PC-3 (cell line): ENCODE data around the gene PRKAR2B. TPM values are rescaled to one million over a fixed set of nuclear protein-coding genes. Genes with fewer than 3 reads are reported as not detected.
A peak's percentile ranks its signal among the peaks of the same experiment; 100 is the strongest.

Source experiments
- ATAC-seq: fragments of 200-7000 bp; cut with Tn5 transposase; 2 replicates; pipeline ENCODE4 v1.9.1; 2020; ENCODE audit warnings: mild to moderate bottlenecking, moderate library complexity
- BruUV-seq: library from RNA; stranded (reverse); fragments of 400-500 nt; replicated peaks from 2 replicates; lab custom pipeline; 2021; lab: Mats Ljungman, UMichigan
- CTCF ChIA-PET: fragments of 300-600 bp; sonication (Branson Sonifier 250); formaldehyde crosslinking; loops from one replicate; lab custom pipeline; 2022; ENCODE audit warnings: antibody characterized with exemption; lab: Charles Lee
- POLR2A ChIA-PET: fragments of 300-600 bp; sonication (Branson Sonifier 250); formaldehyde crosslinking; loops from one replicate; lab custom pipeline; 2022; ENCODE audit warnings: antibody characterized with exemption; ENCODE audit not compliant: unreplicated experiment; lab: Charles Lee
- DNase-seq: peaks from one replicate; pipeline ENCODE4 v3.0.0-alpha.2; 2015
- H2AFZ ChIP-seq: fragments of 300-600 bp; sonication (generic); 2 replicates; pipeline ENCODE4 v1.6.0; 2016; ENCODE audit warnings: antibody characterized with exemption, low read length
- H3F3A ChIP-seq: fragments of 300-600 bp; sonication (generic); one replicate; pipeline ENCODE4 v1.6.0; 2017; ENCODE audit warnings: antibody characterized with exemption, low read length, control low read depth, mild to moderate bottlenecking; ENCODE audit not compliant: unreplicated experiment
- H3K27ac ChIP-seq: fragments of 300-600 bp; sonication (generic); 2 replicates; pipeline ENCODE4 v1.5.1; 2016; ENCODE audit warnings: mild to moderate bottlenecking, low read length
- H3K27me3 ChIP-seq: fragments of 300-600 bp; sonication (generic); 2 replicates; pipeline ENCODE4 v1.6.1; 2016; ENCODE audit warnings: low read length, mixed read lengths
- H3K36me3 ChIP-seq: fragments of 300-600 bp; sonication (generic); 2 replicates; pipeline ENCODE4 v1.6.1; 2016; ENCODE audit warnings: low read depth, mixed run types, low read length, mixed read lengths
- H3K4me1 ChIP-seq: fragments of 300-600 bp; sonication (generic); 2 replicates; pipeline ENCODE4 v1.5.1; 2016; ENCODE audit warnings: low read length; ENCODE audit not compliant: insufficient read depth
- H3K4me2 ChIP-seq: fragments of 300-600 bp; sonication (generic); 2 replicates; pipeline ENCODE4 v1.6.0; 2016; ENCODE audit warnings: low read length
- H3K4me3 ChIP-seq: fragments of 300-600 bp; sonication (generic); 2 replicates; pipeline ENCODE4 v1.5.1; 2016; ENCODE audit warnings: mild to moderate bottlenecking, low read length, mixed read lengths
- H3K79me2 ChIP-seq: fragments of 300-600 bp; sonication (generic); 2 replicates; pipeline ENCODE4 v1.6.1; 2017; ENCODE audit warnings: low read length, mixed read lengths
- H3K9ac ChIP-seq: fragments of 300-600 bp; sonication (generic); 2 replicates; pipeline ENCODE4 v1.6.0; 2016; ENCODE audit warnings: mild to moderate bottlenecking, low read length
- H3K9me2 ChIP-seq: fragments of 300-600 bp; sonication (generic); replicated peaks from 2 replicates; pipeline ENCODE4 v1.6.1; 2016; ENCODE audit warnings: mixed run types, low read length, mixed read lengths
- H3K9me3 ChIP-seq: fragments of 300-600 bp; sonication (generic); 2 replicates; pipeline ENCODE4 v1.6.1; 2016; ENCODE audit warnings: low read length, mixed read lengths
- H4K20me1 ChIP-seq: fragments of 300-600 bp; sonication (generic); 2 replicates; pipeline ENCODE4 v1.6.1; 2016; ENCODE audit warnings: low read length, mixed read lengths
- EZH2 ChIP-seq: fragments of 300-600 bp; sonication (generic); IDR thresholded peaks from one replicate; pipeline ENCODE4 v1.6.1; 2017; ENCODE audit warnings: antibody characterized with exemption, mild to moderate bottlenecking, low read length; ENCODE audit not compliant: unreplicated experiment
- EZH2phosphoT487 ChIP-seq: fragments of 300-600 bp; sonication (generic); IDR thresholded peaks from 2 replicates; pipeline ENCODE4 v1.6.1; 2018; ENCODE audit warnings: mild to moderate bottlenecking, antibody characterized with exemption, low read length, borderline replicate concordance
- intact Hi-C: fragments of 100-400 bp; cut with micrococcal nuclease; formaldehyde crosslinking; loops from 2 replicates; pipeline ENCODE4 v1.9.0; 2023
- total RNA-seq: library from RNA; depleted of rRNA; stranded (reverse); fragments of >200 nt; gene quantifications from 2 replicates; pipeline ENCODE4 v1.2.3, GENCODE V29; 2014
- TF ChIP-seq, protein P1 (sequence below): fragments of 300-600 bp; sonication (generic); conservative IDR thresholded peaks from 2 replicates; pipeline ENCODE4 v1.5.1; 2017; ENCODE audit warnings: antibody characterized with exemption, low read depth, mild to moderate bottlenecking, low read length

Gene PRKAR2B
- total RNA-seq, 1 experiment from 2014 or later, result 0.29 TPM

DNA sequence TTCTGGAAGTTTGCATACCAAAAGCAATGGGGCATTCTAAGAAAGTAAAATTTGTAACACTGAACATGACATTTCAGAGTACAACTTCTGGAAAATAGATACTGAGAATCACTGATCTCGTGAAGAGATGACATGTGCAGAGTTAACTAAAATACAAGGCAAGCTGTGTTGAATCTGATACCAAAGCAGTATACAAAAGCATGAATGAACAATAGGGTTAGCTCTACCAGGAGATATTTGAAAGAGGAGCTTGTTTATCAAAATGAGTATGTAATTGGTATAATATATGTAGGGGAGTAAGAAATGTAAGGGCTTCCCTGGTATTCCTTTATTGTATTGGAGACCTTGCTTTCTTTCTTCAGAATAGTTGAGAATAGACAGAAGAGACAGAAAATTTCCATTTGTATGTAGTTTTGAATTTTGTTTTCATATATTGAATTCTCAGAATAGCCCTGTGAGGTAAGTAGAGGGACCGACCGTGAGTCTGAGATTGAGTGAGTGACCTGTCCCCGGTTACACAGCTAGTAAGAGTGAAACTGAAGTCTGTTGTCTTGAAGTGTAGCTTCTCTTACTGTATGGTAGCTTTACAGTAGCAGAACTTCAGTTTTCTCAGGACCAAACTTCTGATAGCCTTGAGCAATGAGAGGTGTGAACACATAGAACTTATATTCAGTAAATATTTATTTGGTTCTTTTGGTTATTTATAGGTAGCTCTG is 129.3 kb downstream of the PRKAR2B start:
- Histone ChIP-seq H3K4me1 (peaks cover 9% of the 10 kb centered on the region; the same call in 1 of the 2 replicates), H3K9me2 (no peaks in the 10 kb centered on the region), H4K20me1 (peaks cover 16% of the 10 kb centered on the region; the same call in 1 of the 2 replicates), H2AFZ (no peak overlapping the region), H3K4me3 (no peak overlapping the region), H3K27me3 (no peaks in the 10 kb centered on the region), H3K27ac (no peak overlapping the region), H3K36me3 (no peaks in the 10 kb centered on the region), H3K9ac (no peak overlapping the region), H3K9me3 (no peaks in the 10 kb centered on the region), H3K4me2 (no peak overlapping the region), H3F3A (no peaks in the 10 kb centered on the region), H3K79me2 (peaks cover 59% of the 10 kb centered on the region)
- ATAC-seq, result no peak
- TF ChIP-seq EZH2phosphoT487 (no peak), EZH2 (no peak)
- TF ChIP-seq, protein P1, sequence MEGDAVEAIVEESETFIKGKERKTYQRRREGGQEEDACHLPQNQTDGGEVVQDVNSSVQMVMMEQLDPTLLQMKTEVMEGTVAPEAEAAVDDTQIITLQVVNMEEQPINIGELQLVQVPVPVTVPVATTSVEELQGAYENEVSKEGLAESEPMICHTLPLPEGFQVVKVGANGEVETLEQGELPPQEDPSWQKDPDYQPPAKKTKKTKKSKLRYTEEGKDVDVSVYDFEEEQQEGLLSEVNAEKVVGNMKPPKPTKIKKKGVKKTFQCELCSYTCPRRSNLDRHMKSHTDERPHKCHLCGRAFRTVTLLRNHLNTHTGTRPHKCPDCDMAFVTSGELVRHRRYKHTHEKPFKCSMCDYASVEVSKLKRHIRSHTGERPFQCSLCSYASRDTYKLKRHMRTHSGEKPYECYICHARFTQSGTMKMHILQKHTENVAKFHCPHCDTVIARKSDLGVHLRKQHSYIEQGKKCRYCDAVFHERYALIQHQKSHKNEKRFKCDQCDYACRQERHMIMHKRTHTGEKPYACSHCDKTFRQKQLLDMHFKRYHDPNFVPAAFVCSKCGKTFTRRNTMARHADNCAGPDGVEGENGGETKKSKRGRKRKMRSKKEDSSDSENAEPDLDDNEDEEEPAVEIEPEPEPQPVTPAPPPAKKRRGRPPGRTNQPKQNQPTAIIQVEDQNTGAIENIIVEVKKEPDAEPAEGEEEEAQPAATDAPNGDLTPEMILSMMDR, result no peak
- intact Hi-C loops, result no loop called here
- BruUV-seq, result no TSS peak
- POLR2A ChIA-PET, result no interaction called here
- no peak for DNase-seq
- CTCF ChIA-PET, result interaction anchor here (0.6 kb wide), 1 partner anchor 328 kb away, joined by 3 read pairs; no protein-coding TSS in a partner anchor

DNA sequence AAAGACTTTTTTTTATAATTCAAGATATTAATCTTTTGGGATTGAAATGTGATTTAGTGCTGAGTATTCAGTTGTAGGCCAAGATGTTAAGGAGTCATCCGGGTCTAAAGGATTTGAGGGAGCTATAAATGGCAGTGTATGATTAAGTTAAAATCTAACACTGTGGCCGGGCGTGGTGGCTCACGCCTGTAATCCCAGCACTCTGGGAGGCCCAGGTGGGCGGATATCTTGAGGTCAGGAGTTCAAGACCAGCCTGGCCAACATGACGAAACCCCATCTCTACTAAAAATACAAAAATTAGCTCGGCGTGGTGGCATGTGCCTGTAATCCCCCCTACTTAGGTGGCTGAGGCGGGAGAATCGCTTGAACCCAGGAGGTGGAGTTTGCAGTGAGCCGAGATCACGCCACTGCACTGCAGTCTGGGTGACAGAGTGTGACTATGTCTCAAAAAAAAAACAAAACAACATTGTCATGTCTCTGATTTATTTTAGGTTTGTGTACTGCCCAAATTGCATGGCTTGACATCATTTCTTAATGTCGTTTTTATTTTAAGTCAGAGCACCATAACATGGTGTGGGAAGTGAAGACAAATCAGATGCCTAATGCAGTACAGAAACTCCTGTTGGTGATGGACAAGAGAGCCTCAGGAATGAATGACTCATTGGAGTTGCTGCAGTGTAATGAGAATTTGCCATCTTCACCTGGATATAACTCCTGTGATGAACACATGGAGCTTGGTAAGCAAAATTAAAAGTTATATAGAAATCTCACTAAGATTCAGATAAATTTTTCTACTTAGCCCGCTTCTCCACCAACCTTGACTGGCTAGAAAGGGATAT is 135.0 kb downstream of the PRKAR2B start:
- Histone ChIP-seq H3K4me3 (no peak overlapping the region), H3K9me3 (no peaks in the 10 kb centered on the region), H3K79me2 (peaks cover 15% of the 10 kb centered on the region; the same call in 1 of the 2 replicates), H3K9me2 (no peaks in the 10 kb centered on the region), H3F3A (no peaks in the 10 kb centered on the region), H4K20me1 (peaks cover 4% of the 10 kb centered on the region; the same call in 1 of the 2 replicates), H3K4me2 (peak overlapping the region; percentile 35), H2AFZ (no peak overlapping the region), H3K4me1 (peaks cover 12% of the 10 kb centered on the region), H3K9ac (no peak overlapping the region), H3K27me3 (no peaks in the 10 kb centered on the region), H3K36me3 (peaks cover 8% of the 10 kb centered on the region; the same call in 1 of the 2 replicates), H3K27ac (0 out of 2 replicates have a peak overlapping the region, but pooled peaks have one; percentile 14)
- BruUV-seq, result no TSS peak
- ChIA-PET POLR2A (interaction anchor here (0.6 kb wide), 1 partner anchor 229 kb away, joined by 3 read pairs; no protein-coding TSS in a partner anchor), CTCF (no interaction called here)
- peak; percentile 43 for DNase-seq
- intact Hi-C loops, result no loop called here
- ATAC-seq, result peak; percentile 69
- TF ChIP-seq, protein P1, result no peak
- TF ChIP-seq EZH2phosphoT487 (no peak), EZH2 (no peak)
